Urothelium cell line (cell line): ENCODE data around the gene AP2A1.
"Not testable (repeated sequence)": the region's sequence is repeated elsewhere in the genome, so short reads cannot be mapped to it uniquely, and the experiment has no call there.

Experiments
- DNase-seq: peaks from one replicate; pipeline ENCODE4 v3.0.0; 2011; ENCODE audit warnings: low spot score, mixed read lengths
- FAIRE-seq: peaks from 2 replicates; lab custom pipeline; 2011; peaks lifted over from hg19 to GRCh38; lab: Jason Lieb, UNC

Gene AP2A1

DNA sequence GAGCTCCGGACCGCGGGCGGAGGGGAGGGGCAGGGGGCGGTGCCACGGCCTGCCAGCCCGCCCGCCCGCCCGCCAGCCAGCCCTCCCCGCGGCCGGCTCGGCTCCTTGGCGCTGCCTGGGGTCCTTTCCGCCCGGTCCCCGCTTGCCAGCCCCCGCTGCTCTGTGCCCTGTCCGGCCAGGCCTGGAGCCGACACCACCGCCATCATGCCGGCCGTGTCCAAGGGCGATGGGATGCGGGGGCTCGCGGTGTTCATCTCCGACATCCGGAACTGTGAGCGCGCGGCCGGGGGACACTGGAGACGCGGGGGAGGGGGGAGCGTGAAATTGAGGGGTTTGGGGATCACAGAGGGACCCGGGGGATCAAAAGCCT lies at the start of gene AP2A1:
TSS of gene AP2A1 (plus strand) at position 72 of the 370 bp plus-strand sequence. CDS start at position 205, 133 bp downstream.
- DNase-seq (no peak), FAIRE-seq (no peak)

DNA sequence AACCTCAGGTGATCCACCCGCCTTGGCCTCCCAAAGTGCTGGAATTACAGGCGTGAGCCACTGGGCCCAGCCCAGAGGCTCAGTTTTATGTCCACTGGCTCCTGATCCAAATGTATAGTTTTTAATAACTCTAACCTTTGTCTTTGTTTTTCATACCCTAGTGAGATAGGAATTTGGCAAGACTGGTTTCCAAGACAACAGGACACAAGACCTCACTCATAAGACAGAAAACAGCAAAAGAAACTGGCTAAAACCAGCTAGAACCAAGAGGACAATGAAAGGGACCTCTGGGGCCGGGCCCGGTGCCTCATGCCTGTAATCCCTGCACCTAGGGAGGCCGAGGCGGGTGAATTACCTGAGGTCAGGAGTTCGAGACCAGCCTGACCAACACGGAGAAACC lies 48.3 kb upstream of the AP2A1 start:
- FAIRE-seq (no peak), DNase-seq (no peak)

DNA sequence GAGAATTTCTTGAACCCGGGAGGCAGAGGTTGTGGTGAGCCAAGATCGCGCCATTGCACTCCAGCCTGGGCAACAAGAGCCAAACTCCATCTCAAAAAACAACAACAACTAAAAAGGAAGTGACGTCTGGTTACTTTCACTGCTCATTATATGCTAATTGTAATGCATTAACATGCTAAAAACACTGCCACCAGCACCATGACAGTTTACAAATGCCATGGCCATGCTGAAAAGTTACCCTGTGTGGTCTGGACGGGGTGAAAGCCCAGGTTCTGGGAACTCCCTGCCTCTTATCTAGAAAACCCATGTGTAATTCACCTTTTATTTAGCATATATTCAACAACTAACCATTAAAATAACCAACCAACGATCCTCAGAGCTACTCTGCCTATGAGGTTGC lies 47.8 kb upstream of the AP2A1 start:
- DNase-seq (no peak), FAIRE-seq (no peak)

DNA sequence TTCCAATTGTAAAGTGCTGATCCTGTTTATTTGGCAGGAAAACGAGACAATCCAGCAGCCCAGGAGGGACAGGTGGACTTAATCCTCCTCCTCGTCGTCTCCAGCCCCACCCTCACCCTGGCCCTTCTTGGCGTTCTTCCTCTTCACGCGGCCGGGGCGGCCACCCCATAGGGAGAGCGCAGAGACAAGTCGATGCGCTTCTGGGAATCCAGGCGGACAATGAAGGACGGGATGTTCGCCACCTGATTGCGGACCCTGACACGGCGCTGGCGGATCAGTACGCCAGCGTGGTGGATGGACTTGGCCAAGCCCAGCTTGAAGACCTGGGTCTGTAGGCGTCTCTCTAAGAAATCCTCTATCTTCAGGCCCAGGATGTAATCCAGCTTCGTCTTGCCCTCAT lies 47.4 kb upstream of the AP2A1 start:
- not testable (repeated sequence) for DNase-seq, FAIRE-seq

GRCh38 chr19:49727217-49728030 lies 39.4 kb upstream of the AP2A1 start:
- DNase-seq (no peak), FAIRE-seq (no peak)

DNA sequence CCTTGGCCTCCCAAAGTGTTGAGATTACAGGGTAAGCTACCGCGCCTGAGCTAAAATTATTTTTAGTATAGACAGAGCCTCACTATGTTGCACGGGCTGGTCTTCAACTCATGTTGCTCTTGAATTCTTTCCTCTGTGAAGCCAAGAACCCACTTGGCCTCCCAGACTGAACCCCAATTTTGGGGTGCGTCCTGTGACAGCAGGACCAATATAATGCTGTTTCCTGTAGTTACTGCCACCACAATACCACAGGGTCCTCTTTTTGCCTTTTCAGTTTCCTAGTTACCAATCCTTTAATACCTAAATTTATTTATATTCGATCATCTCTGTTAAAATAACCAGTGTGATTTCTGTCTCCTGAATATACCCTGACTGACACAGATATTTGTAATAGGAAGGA lies 36.6 kb upstream of the AP2A1 start:
- FAIRE-seq = no peak
- DNase-seq = no peak

DNA sequence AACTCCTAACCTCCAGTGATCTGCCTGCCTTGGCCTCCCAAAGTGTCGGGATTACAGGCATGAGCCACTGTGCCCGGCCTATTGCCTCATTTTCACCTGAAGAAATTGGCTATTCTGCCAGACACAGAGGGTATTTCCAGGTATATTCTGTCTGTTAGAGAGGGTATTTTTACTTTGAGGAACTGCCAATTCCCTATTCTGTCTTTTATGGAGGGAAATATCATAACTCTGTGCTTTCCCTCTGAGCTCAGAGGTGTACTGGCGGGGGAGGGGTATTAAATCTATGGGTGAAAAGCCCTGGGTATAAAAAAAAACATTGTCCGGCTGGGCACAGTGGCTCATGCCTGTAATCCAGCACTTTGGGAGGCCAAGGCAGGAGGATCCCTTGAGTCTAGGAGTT lies 28.5 kb upstream of the AP2A1 start:
- FAIRE-seq (no peak), DNase-seq (no peak)

DNA sequence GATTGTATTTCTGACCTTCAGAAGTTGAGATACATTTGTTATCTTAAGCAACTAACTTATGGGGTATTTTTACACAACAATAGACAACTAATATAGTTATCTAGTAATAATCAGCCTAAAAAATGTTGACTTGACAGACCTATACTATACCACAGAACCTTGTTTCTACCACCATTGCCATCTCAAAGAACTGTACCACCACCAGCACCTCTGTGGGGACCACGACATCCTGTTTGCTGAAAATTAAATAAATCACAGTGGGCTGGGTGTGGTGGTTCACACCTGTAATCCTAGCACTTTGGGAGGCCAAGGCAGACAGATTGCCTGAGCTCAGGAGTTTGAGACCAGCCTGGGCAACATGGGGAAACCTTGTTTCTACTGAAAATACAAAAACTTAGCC lies 27.7 kb upstream of the AP2A1 start:
- FAIRE-seq = no peak
- no peak for DNase-seq

DNA sequence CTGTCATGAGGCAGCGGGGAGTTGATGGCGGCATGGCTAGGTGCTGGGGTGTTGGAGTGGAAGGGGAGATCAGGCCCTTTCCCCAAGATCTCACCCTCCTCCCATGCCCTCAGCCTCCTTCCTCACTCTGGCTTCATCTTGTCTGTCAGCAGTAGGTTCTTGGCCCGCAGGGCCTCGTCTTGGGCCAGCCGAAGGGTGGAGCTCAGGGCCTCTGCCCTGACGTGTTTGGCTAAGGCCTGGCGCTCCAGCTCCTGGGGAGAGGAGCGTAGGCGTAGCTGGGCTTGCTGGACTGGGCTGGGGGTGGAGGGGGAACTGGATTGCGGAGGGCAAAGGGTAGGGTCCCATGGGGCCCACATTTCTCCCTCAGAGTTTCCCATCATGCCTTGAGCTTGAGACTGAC lies 26.9 kb upstream of the AP2A1 start:
- no peak for DNase-seq
- FAIRE-seq = no peak

- no peak for DNase-seq
- no peak for FAIRE-seq
Observed at GRCh38 chr19:49741210-49741844, 25.5 kb upstream of the AP2A1 start.

GRCh38 chr19:49744946-49745381 lies 21.8 kb upstream of the AP2A1 start:
- FAIRE-seq = no peak
- DNase-seq = no peak

- no peak for FAIRE-seq
- peak; percentile 21 for DNase-seq
Observed at GRCh38 chr19:49746206-49746958, 20.4 kb upstream of the AP2A1 start.

GRCh38 chr19:49749055-49749716 lies 17.6 kb upstream of the AP2A1 start:
- DNase-seq (no peak), FAIRE-seq (no peak)

- FAIRE-seq (no peak), DNase-seq (no peak)
Observed at GRCh38 chr19:49749771-49750170, 17.0 kb upstream of the AP2A1 start.

DNA sequence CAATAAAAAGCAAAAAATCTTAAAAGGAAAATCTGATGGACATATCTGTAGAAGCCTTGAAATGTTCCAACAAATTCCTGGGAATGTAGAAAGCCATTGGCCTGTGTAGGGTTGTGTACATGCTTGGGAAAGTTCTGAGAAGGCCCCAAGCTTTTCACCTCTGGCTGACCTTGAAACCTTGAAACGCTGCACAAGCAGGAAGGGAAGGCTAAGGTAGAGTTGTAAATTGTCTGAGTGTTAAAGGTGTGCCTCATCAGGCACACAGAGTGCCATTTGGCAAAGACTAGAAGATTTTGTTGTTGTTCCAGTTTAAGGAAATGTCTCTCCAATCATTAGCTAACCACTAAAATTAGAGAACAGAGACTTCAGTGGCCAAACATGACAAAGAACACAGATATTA lies 14.1 kb upstream of the AP2A1 start:
- DNase-seq = no peak
- no peak for FAIRE-seq

DNA sequence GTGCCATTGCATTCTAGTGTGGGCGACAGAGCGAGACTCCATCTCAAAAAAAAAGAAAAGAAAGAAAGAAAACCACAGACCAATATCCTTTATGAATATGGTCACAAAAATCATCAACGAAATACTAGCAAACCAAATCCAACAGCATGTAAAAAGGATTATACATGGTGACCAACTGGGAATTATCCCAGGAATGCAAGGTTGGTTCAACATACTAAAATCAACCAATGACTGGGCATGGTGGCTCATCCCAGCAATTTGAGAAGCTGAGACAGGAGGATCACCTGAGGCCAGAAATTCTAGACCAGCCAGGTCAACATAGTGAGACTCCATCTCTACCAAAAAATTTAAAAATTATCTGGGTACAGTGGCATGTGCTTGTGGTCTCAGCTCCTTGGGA lies 10.8 kb upstream of the AP2A1 start:
- no peak for DNase-seq
- FAIRE-seq = no peak

DNA sequence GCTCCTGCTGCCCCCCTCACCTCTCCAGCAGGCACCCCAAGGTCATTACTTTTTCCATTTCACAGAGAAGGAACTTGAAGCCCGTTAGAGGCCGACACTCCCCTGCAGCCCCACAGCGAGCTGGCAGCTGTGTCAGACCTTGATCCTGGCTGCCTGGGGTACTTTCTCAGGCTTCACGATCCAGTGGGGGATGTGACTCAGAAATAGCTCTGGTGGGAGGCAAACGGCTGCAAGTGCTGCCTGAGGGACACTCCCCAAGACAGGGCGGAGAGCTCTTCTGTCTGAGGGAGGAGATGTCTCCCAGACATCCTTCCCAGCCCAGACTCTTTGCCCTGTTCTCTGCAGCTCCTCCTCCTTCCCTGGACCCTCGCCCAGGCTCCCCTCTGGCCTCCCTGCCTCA lies 8.5 kb upstream of the AP2A1 start:
- no peak for FAIRE-seq

GRCh38 chr19:49761249-49761624 lies 5.6 kb upstream of the AP2A1 start:
- no peak for DNase-seq
- FAIRE-seq = no peak

More for the DNA sequence above, 8.5 kb upstream of the AP2A1 start:
- DNase-seq = peak; percentile 65

- FAIRE-seq (no peak), DNase-seq (no peak)
Observed at GRCh38 chr19:49761625-49762311, 5.0 kb upstream of the AP2A1 start.

DNA sequence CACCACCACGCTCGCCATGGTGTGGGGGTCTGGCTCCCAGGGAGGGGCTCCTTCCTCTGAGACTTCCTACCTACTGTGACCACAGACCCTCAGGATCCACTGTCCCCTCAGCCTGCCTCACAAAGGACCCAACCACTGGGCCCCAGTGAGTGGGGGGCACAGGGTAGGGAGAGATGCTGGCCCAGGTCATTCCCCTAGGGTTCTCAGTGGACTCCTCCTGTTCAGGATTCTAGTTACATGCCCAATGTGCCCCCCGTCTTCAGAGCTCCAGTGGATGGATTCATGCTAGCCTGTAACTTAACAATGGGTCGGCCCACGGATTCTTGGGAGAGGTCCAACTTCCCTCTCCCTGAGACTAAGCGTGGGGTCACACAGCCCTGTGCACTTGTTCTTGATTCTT lies 3.6 kb upstream of the AP2A1 start, which contains the start of gene TSKS:
TSS of gene TSKS (minus strand) at position 77 of the 400 bp plus-strand sequence. CDS start at position 18, 59 bp downstream.
- FAIRE-seq = no peak
- no peak for DNase-seq
